Measurements from ENCODE around the gene SERF2.
A peak's percentile ranks its signal among the peaks of the same experiment; 100 is the strongest.
"Not testable (repeated sequence)": the region's sequence is repeated elsewhere in the genome, so short reads cannot be mapped to it uniquely, and the experiment has no call there.

The SERF2 gene

GRCh38 chr15:43791993-43792760 lies at the start of gene SERF2:
Gene SERF2, plus strand, starts transcription at chr15:43792320. Its CDS starts 57 bp downstream, at chr15:43792377.
- peak; percentile 100 for DNase-seq (ENCODE audit: low read depth in 2 of 2)

GRCh38 chr15:43746245-43746902 lies 45.7 kb upstream of the SERF2 start, which contains the start of gene PDIA3:
Gene PDIA3, plus strand, starts transcription at chr15:43746438. Its CDS starts 102 bp downstream, at chr15:43746540.
- DNase-seq (ENCODE audit: low read depth in 2 of 2), result peak; percentile 85 to 89

GRCh38 chr15:43746903-43747309 lies 45.2 kb upstream of the SERF2 start:
- not testable (repeated sequence) for DNase-seq (ENCODE audit: low read depth in 2 of 2)

GRCh38 chr15:43748376-43748775 lies 43.7 kb upstream of the SERF2 start:
- no peak for DNase-seq (ENCODE audit: low read depth in 2 of 2)

- peak in 1 of 2 donors; percentile 29 for DNase-seq (ENCODE audit: low read depth in 2 of 2)
Measured at GRCh38 chr15:43749690-43750345, 42.3 kb upstream of the SERF2 start.

- no peak for DNase-seq (ENCODE audit: low read depth in 2 of 2)
Measured at GRCh38 chr15:43751885-43752284, 40.2 kb upstream of the SERF2 start.

- no peak for DNase-seq (ENCODE audit: low read depth in 2 of 2)
Measured at GRCh38 chr15:43762824-43763223, 29.3 kb upstream of the SERF2 start.

GRCh38 chr15:43763819-43764446 lies 28.2 kb upstream of the SERF2 start:
- DNase-seq (ENCODE audit: low read depth in 2 of 2), result no peak

GRCh38 chr15:43769584-43770228 lies 22.4 kb upstream of the SERF2 start:
- peak; percentile 46 to 54 for DNase-seq (ENCODE audit: low read depth in 2 of 2)

- no peak for DNase-seq (ENCODE audit: low read depth in 2 of 2)
Measured at GRCh38 chr15:43771816-43772215, 20.3 kb upstream of the SERF2 start.

GRCh38 chr15:43772624-43773023 lies 19.5 kb upstream of the SERF2 start:
- DNase-seq (ENCODE audit: low read depth in 2 of 2), result no peak

GRCh38 chr15:43774062-43774461 lies 18.1 kb upstream of the SERF2 start:
- DNase-seq (ENCODE audit: low read depth in 2 of 2), result no peak

GRCh38 chr15:43775411-43775965 lies 16.6 kb upstream of the SERF2 start:
- DNase-seq (ENCODE audit: low read depth in 2 of 2), result no peak

- no peak for DNase-seq (ENCODE audit: low read depth in 2 of 2)
Measured at GRCh38 chr15:43776101-43776717, 15.9 kb upstream of the SERF2 start.

GRCh38 chr15:43776718-43777266 lies 15.3 kb upstream of the SERF2 start, which contains the start of gene ELL3:
Gene ELL3, minus strand, starts transcription at chr15:43776966. Its CDS starts 65 bp downstream, at chr15:43776901.
- peak; percentile 71 to 76 for DNase-seq (ENCODE audit: low read depth in 2 of 2)

- peak; percentile 85 to 86 for DNase-seq (ENCODE audit: low read depth in 2 of 2)
Measured at GRCh38 chr15:43777267-43777914, 14.7 kb upstream of the SERF2 start.

- no peak for DNase-seq (ENCODE audit: low read depth in 2 of 2)
Measured at GRCh38 chr15:43779016-43779415, 13.1 kb upstream of the SERF2 start.

- no peak for DNase-seq (ENCODE audit: low read depth in 2 of 2)
Measured at GRCh38 chr15:43789409-43789808, 2.7 kb upstream of the SERF2 start.

GRCh38 chr15:43792761-43793476 lies 799 bp downstream of the SERF2 start:
- no peak for DNase-seq (ENCODE audit: low read depth in 2 of 2)

Measured in stimulated activated CD4-positive, alpha-beta T cell treated with anti-CD3 and anti-CD28 coated beads, Interleukin-4, amount 100 ng/mL, for 48 hours (primary cell).